K562 (cell line): ENCODE measurements around the gene CMTM8.

Source experiments
- CTCF ChIP-seq, 3 experiments: IDR thresholded peaks in 2 of 3; conservative IDR thresholded peaks in 1 of 3; 2 replicates each; pipeline ENCODE4 v1.5.1; 2011 to 2012; ENCODE audit warnings: low read length in 3 of 3, mild to moderate bottlenecking in 3 of 3, control low read depth in 2 of 3, improper control_type of control experiment in 1 of 3, inconsistent platforms in 1 of 3, low read depth in 1 of 3, mixed read lengths in 1 of 3, moderate library complexity in 1 of 3; ENCODE audit not compliant: insufficient read depth in 2 of 3
- TCFL5 ChIP-seq: fragments of 250-450 bp; sonication (Bioruptor Pico); conservative IDR thresholded peaks from 2 replicates; pipeline ENCODE4 v1.6.1; 2021; ENCODE audit warnings: mild to moderate bottlenecking, moderate library complexity, matching md5 sums
- ZBTB17 ChIP-seq: fragments of 450-650 bp; formaldehyde crosslinking; IDR thresholded peaks from 2 replicates; pipeline ENCODE4 v1.4.0; 2020; ENCODE audit warnings: mild to moderate bottlenecking

DNA sequence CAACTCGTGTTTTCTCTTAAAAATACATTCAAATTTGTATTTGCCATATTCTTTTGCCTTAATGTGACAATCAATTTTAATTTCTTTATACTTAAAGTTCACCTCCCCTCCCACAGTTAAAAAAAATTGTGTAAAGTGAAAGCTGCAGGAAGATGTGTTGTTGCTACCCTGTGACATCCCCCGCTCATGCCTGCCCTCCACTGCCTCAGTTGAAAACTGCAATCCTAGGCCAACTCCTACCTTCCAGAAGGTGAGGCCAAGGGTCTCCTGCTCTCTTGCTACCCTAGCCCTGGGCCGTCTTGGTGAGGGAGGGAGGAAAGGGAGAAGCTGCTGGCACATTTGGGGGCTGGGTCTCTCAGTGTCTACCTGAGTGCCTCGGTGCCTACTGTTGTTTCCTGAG, 96.2 kb downstream of the CMTM8 start:
- TF ChIP-seq CTCF (IDR thresholded peaks at IDR 0.05 in 2 of 3, conservative IDR thresholded peaks at IDR 0.05 in 1 of 3; ENCODE audit: insufficient read depth in 2 of 3, low read depth in 1 of 3, low read length in 3 of 3) (peak; percentile 54 to 57 (median 56)), ZBTB17 (CRISPR knock-in tag) (no peak), TCFL5 (CRISPR knock-in tag) (no peak)
